H1 (cell line): Measurements from ENCODE around the gene CACNA2D1. TPM values are rescaled to one million over a fixed set of nuclear protein-coding genes. Genes with fewer than 3 reads are reported as not detected.

Source experiments
- CTCF ChIA-PET: fragments of 300-600 bp; sonication (Branson Sonifier 250); formaldehyde crosslinking; loops from one replicate; lab custom pipeline; 2021; ENCODE audit not compliant: partially characterized antibody; lab: Charles Lee
- POLR2A ChIA-PET: fragments of 300-600 bp; sonication (Branson Sonifier 250); formaldehyde crosslinking; loops from one replicate; lab custom pipeline; 2021; ENCODE audit warnings: inconsistent platforms; ENCODE audit not compliant: partially characterized antibody; lab: Charles Lee
- DNase-seq, 2 experiments: peaks; one replicate each; pipeline versions ENCODE4 v3.0.0 to v3.0.0-alpha.2; 2010 to 2022; ENCODE audit warnings: low spot score in 2 of 2, low read depth in 1 of 2, mixed read lengths in 1 of 2
- FAIRE-seq: peaks from 2 replicates; lab custom pipeline; 2011; peaks lifted over from hg19 to GRCh38; lab: Jason Lieb, UNC
- H2AFZ ChIP-seq: 2 replicates; pipeline ENCODE4 v1.8.1; 2012; ENCODE audit warnings: low read length, inconsistent platforms
- H2AK5ac ChIP-seq: 2 replicates; pipeline ENCODE4 v1.6.1; 2013; ENCODE audit warnings: low read depth, low read length
- H2BK120ac ChIP-seq: replicated peaks from 2 replicates; pipeline ENCODE3; 2013; ENCODE audit warnings: low read depth, low read length, inconsistent platforms
- H2BK12ac ChIP-seq: 2 replicates; pipeline ENCODE4 v1.6.1; 2013; ENCODE audit warnings: low read depth, low read length
- H2BK15ac ChIP-seq: 2 replicates; pipeline ENCODE4 v1.6.1; 2013; ENCODE audit warnings: low read length
- H2BK20ac ChIP-seq: 2 replicates; pipeline ENCODE4 v1.6.1; 2013; ENCODE audit warnings: low read length
- H2BK5ac ChIP-seq: 2 replicates; pipeline ENCODE4 v1.6.1; 2013; ENCODE audit warnings: low read depth, low read length
- H3K14ac ChIP-seq: 2 replicates; pipeline ENCODE4 v1.6.1; 2013; ENCODE audit warnings: inconsistent platforms; ENCODE audit not compliant: insufficient read length
- H3K18ac ChIP-seq: 2 replicates; pipeline ENCODE4 v1.6.1; 2013; ENCODE audit warnings: low read length; ENCODE audit errors: extremely low read depth
- H3K23ac ChIP-seq: 2 replicates; pipeline ENCODE4 v1.6.1; 2013; ENCODE audit warnings: inconsistent platforms; ENCODE audit not compliant: insufficient read length
- H3K23me2 ChIP-seq: 2 replicates; pipeline ENCODE4 v1.6.1; 2013; ENCODE audit warnings: low read depth, low read length
- H3K27ac ChIP-seq: 2 replicates; pipeline ENCODE4 v1.6.1; 2011; ENCODE audit warnings: low read depth, low read length, inconsistent platforms
- H3K27me3 ChIP-seq, 4 experiments: replicated peaks in 1 of 4; 1 replicate in 1 of 4; 2 replicates in 3 of 4; pipeline versions ENCODE4 v1.6.1 to v1.8.1; 2011 to 2013; ENCODE audit warnings: low read length in 3 of 4, mild to moderate bottlenecking in 3 of 4, inconsistent platforms in 2 of 4, mixed read lengths in 2 of 4, moderate library complexity in 1 of 4; ENCODE audit not compliant: control insufficient read depth in 3 of 4, insufficient read depth in 3 of 4; ENCODE audit errors: extremely low read depth in 1 of 4
- H3K36me3 ChIP-seq, 4 experiments: 2 replicates each; pipeline versions ENCODE4 v1.6.1 to v1.8.1; 2011 to 2013; ENCODE audit warnings: mild to moderate bottlenecking in 4 of 4, low read length in 3 of 4, moderate library complexity in 2 of 4, control low read depth in 1 of 4, inconsistent platforms in 1 of 4; ENCODE audit not compliant: insufficient read depth in 4 of 4, control insufficient read depth in 2 of 4
- H3K4ac ChIP-seq: replicated peaks from 2 replicates; pipeline ENCODE3; 2013; ENCODE audit warnings: low read length, low read depth, mixed read lengths, inconsistent platforms; ENCODE audit not compliant: insufficient read length
- H3K4me1 ChIP-seq, 4 experiments: replicated peaks in 1 of 4; 1 replicate in 1 of 4; 2 replicates in 3 of 4; pipeline versions ENCODE4 v1.6.1 to v1.8.1; 2011 to 2013; ENCODE audit warnings: low read length in 3 of 4, inconsistent platforms in 2 of 4, mixed read lengths in 1 of 4; ENCODE audit not compliant: insufficient read depth in 4 of 4, control insufficient read depth in 3 of 4
- H3K4me2 ChIP-seq, 2 experiments: 2 replicates each; pipeline versions ENCODE4 v1.6.1 to v1.8.1; 2011 to 2013; ENCODE audit warnings: low read depth in 2 of 2, low read length in 2 of 2, control low read depth in 1 of 2, inconsistent platforms in 1 of 2, mild to moderate bottlenecking in 1 of 2; ENCODE audit not compliant: insufficient read depth in 1 of 2
- H3K4me3 ChIP-seq, 4 experiments: fragments of 200-600, 300-600 bp in 1 of 4; sonication (generic), shearing (Covaris generic), sonication (Bioruptor Twin) in 1 of 4; 2 replicates each; pipeline versions ENCODE4 v1.5.1 to v1.8.1; 2011 to 2016; ENCODE audit warnings: low read length in 4 of 4, low read depth in 3 of 4, control low read depth in 2 of 4, inconsistent platforms in 2 of 4, mild to moderate bottlenecking in 2 of 4, mixed read lengths in 1 of 4, moderate library complexity in 1 of 4; ENCODE audit not compliant: insufficient read depth in 2 of 4; ENCODE audit errors: extremely low read depth in 1 of 4
- H3K56ac ChIP-seq: replicated peaks from 2 replicates; pipeline ENCODE3; 2013; ENCODE audit warnings: low read depth, mild to moderate bottlenecking, mixed read lengths, low read length, inconsistent platforms; ENCODE audit not compliant: insufficient read length
- H3K79me1 ChIP-seq: 2 replicates; pipeline ENCODE4 v1.6.1; 2013; ENCODE audit warnings: low read depth, low read length, control low read depth
- H3K79me2 ChIP-seq, 2 experiments: 2 replicates each; pipeline versions ENCODE4 v1.6.1 to v1.8.1; 2012 to 2013; ENCODE audit warnings: low read length in 2 of 2, mild to moderate bottlenecking in 2 of 2, inconsistent platforms in 1 of 2; ENCODE audit not compliant: insufficient read depth in 2 of 2, control insufficient read depth in 1 of 2
- H3K9ac ChIP-seq, 4 experiments: replicated peaks in 1 of 4; 1 replicate in 1 of 4; 2 replicates in 3 of 4; pipeline versions ENCODE4 v1.6.1 to v1.8.1; 2011 to 2013; ENCODE audit warnings: low read depth in 3 of 4, low read length in 3 of 4, control low read depth in 2 of 4, mild to moderate bottlenecking in 2 of 4, moderate library complexity in 2 of 4, inconsistent platforms in 1 of 4; ENCODE audit errors: extremely low read depth in 1 of 4
- H3K9me3 ChIP-seq, 2 experiments: 2 replicates each; pipeline versions ENCODE4 v1.6.1 to v1.8.1; 2012 to 2013; ENCODE audit warnings: mild to moderate bottlenecking in 2 of 2, moderate library complexity in 2 of 2, control low read depth in 1 of 2, inconsistent platforms in 1 of 2, low read depth in 1 of 2, low read length in 1 of 2, mixed read lengths in 1 of 2; ENCODE audit not compliant: insufficient read depth in 2 of 2
- H4K20me1 ChIP-seq, 2 experiments: replicated peaks in 1 of 2; 2 replicates each; pipeline versions ENCODE3 to v1.8.1; 2011 to 2013; ENCODE audit warnings: inconsistent platforms in 2 of 2, low read length in 2 of 2, mild to moderate bottlenecking in 1 of 2; ENCODE audit not compliant: insufficient read depth in 2 of 2, control insufficient read depth in 1 of 2
- H4K5ac ChIP-seq: 2 replicates; pipeline ENCODE4 v1.6.1; 2013; ENCODE audit warnings: low read length, low read depth, mixed read lengths, inconsistent platforms; ENCODE audit not compliant: insufficient read length
- H4K8ac ChIP-seq: 2 replicates; pipeline ENCODE4 v1.8.0; 2013; ENCODE audit warnings: mild to moderate bottlenecking, moderate library complexity, low read length, inconsistent platforms; ENCODE audit not compliant: insufficient read depth; ENCODE audit errors: extremely low read depth
- H4K91ac ChIP-seq: replicated peaks from 2 replicates; pipeline ENCODE3; 2013; ENCODE audit warnings: low read length, mixed read lengths, inconsistent platforms; ENCODE audit not compliant: insufficient read length
- ASH2L ChIP-seq: fragments of 200-600, 300-600 bp; sonication (generic); IDR thresholded peaks from one replicate; pipeline ENCODE4 v1.7.1; 2017; ENCODE audit warnings: low read length
- BCL11A ChIP-seq, 2 experiments: IDR thresholded peaks; one replicate each; pipeline ENCODE4 v1.6.1; 2011; ENCODE audit warnings: low read depth in 2 of 2, low read length in 2 of 2, mild to moderate bottlenecking in 2 of 2
- CBX5 ChIP-seq: fragments of 300-800, 300-1000 bp; sonication (generic); IDR thresholded peaks from 2 replicates; pipeline ENCODE4 v1.7.1; 2016; ENCODE audit warnings: antibody characterized with exemption, low read length, low read depth
- CHD2 ChIP-seq: IDR thresholded peaks from 2 replicates; pipeline ENCODE4 v1.6.1; 2012; ENCODE audit warnings: low read length, improper control_type of control experiment
- CTBP2 ChIP-seq: IDR thresholded peaks from 2 replicates; pipeline ENCODE4 v1.7.0; 2011; ENCODE audit warnings: borderline replicate concordance, mild to moderate bottlenecking, moderate library complexity, mixed read lengths, low read length; ENCODE audit not compliant: insufficient read depth, insufficient read length
- FOSL1 ChIP-seq: IDR thresholded peaks from 2 replicates; pipeline ENCODE4 v1.6.1; 2011; ENCODE audit warnings: mild to moderate bottlenecking, low read depth, low read length, moderate library complexity; ENCODE audit not compliant: insufficient read depth
- GTF2F1 ChIP-seq: IDR thresholded peaks from 2 replicates; pipeline ENCODE4 v1.6.1; 2012; ENCODE audit warnings: low read depth, low read length, improper control_type of control experiment, borderline replicate concordance
- JUN ChIP-seq: IDR thresholded peaks from 2 replicates; pipeline ENCODE4 v1.6.1; 2011; ENCODE audit warnings: low read depth, mild to moderate bottlenecking, improper control_type of control experiment, low read length
- KDM1A ChIP-seq: fragments of 200-600, 300-600 bp; sonication (generic); IDR thresholded peaks from 2 replicates; pipeline ENCODE4 v1.7.1; 2016; ENCODE audit warnings: mild to moderate bottlenecking, low read length, borderline replicate concordance
- POU5F1 ChIP-seq: IDR thresholded peaks from 2 replicates; pipeline ENCODE4 v1.6.1; 2011; ENCODE audit warnings: low read depth, mild to moderate bottlenecking, low read length, moderate library complexity
- RBBP5 ChIP-seq: IDR thresholded peaks from 2 replicates; pipeline ENCODE4 v1.7.1; 2012; ENCODE audit warnings: low read depth, mild to moderate bottlenecking, inconsistent platforms, low read length, moderate library complexity, borderline replicate concordance
- SP2 ChIP-seq: IDR thresholded peaks from 2 replicates; pipeline ENCODE4 v1.6.1; 2012; ENCODE audit warnings: mild to moderate bottlenecking, low read length, inconsistent platforms
- ZNF274 ChIP-seq: IDR thresholded peaks from 2 replicates; pipeline ENCODE4 v1.7.0; 2012; ENCODE audit warnings: low read length, borderline replicate concordance; ENCODE audit errors: extremely low read depth
- WGBS, 2 experiments: shearing (Covaris generic) in 1 of 2; methylation state at CpG; one replicate each; pipeline versions ENCODE4 v1.1.6 to v1.1.7; 2013 to 2015; ENCODE audit warnings: low lambda C conversion rate in 2 of 2, mixed read lengths in 2 of 2, inconsistent platforms in 1 of 2, low coverage in 1 of 2, missing lambda C conversion rate in 1 of 2; ENCODE audit not compliant: insufficient replicate concordance in 2 of 2, insufficient coverage in 1 of 2, insufficient read length in 1 of 2; ENCODE audit errors: extremely low coverage in 1 of 2, missing lambda C conversion rate in 1 of 2; 5-methylcytosine and 5-hydroxymethylcytosine counted together
- polyA plus RNA-seq, 7 experiments: library from polyadenylated mRNA; depleted of rRNA in 3 of 7; stranded (reverse) in 5 of 7; unstranded in 2 of 7; fragments of >200 nt in 5 of 7; fragments of 200-250 nt in 2 of 7; gene quantifications; 1 replicate in 5 of 7; 2 replicates in 1 of 7; 4 replicates in 1 of 7; pipeline versions ENCODE4 v1.2.1 to v1.2.3, GENCODE V29; 2011 to 2013; ENCODE audit warnings: missing spikeins in 2 of 7, mixed read lengths in 2 of 7
- total RNA-seq: library from RNA; stranded (reverse); fragmentation: NEBNext Ultra II Directional; extraction: Animal tissue kit (Norgen Biotek cat#: 25700); gene quantifications from 2 replicates; pipeline ENCODE4 v1.2.1, GENCODE V29; 2021

The CACNA2D1 gene
- total and polyA plus RNA-seq, 2 of the 8 experiments (the other 6 are each of a cell fraction or from before 2014, with no cell fraction given), result 4.3 to 27.3 TPM

- Histone ChIP-seq H3K23ac (no peak overlapping the region), H3K27me3 (no peaks in the 10 kb centered on the region), H4K20me1 (no peaks in the 10 kb centered on the region), H3K36me3 (no peaks in the 10 kb centered on the region), H3K4ac (no peak overlapping the region), H2BK5ac (no peak overlapping the region; the same call in 1 of the 2 replicates), H2BK15ac (no peak overlapping the region), H3K79me2 (no peaks in the 10 kb centered on the region), H2AFZ (no peak overlapping the region), H3K27ac (no peak overlapping the region), H3K14ac (no peak overlapping the region), H3K4me3 (no peak overlapping the region; a peak in 1 of 8 replicates), H2BK12ac (no peak overlapping the region), H3K4me2 (no peak overlapping the region), H3K4me1 (peaks cover 3 to 17% (median 11%) of the 10 kb centered on the region in 4 experiments; a peak in 4 of 7 replicates), H3K9me3 (no peaks in the 10 kb centered on the region), H3K18ac (no peak overlapping the region; the same call in 1 of the 2 replicates), H2AK5ac (no peak overlapping the region), H4K91ac (no peak overlapping the region), H3K56ac (no peak overlapping the region), H4K5ac (no peak overlapping the region), H3K23me2 (no peaks in the 10 kb centered on the region), H4K8ac (no peak overlapping the region), H2BK20ac (no peak overlapping the region), H2BK120ac (no peak overlapping the region), H3K79me1 (no peaks in the 10 kb centered on the region), H3K9ac (no peak overlapping the region)
- no peak for TF ChIP-seq CBX5
- no peak for TF ChIP-seq ZNF274
- no peak for TF ChIP-seq BCL11A (IDR thresholded peaks at IDR 0.05; ENCODE audit: low read depth in 2 of 2, low read length in 2 of 2)
- TF ChIP-seq RBBP5, result no peak
- no peak for TF ChIP-seq FOSL1
- no peak for TF ChIP-seq GTF2F1
- TF ChIP-seq SP2, result no peak
- no peak for TF ChIP-seq POU5F1
- TF ChIP-seq CTBP2, result no peak
- no peak for TF ChIP-seq JUN
- TF ChIP-seq ASH2L, result no peak
- TF ChIP-seq CHD2, result no peak
- no peak for TF ChIP-seq KDM1A
- FAIRE-seq (no peak), DNase-seq (no peak)
- ChIA-PET POLR2A (interaction anchor here (0.5 kb wide), 1 partner anchor 67 kb away, joined by 4 read pairs; no protein-coding TSS in a partner anchor), CTCF (interaction anchor here (0.7 to 1.6 kb wide), 3 partner anchors 8 to 195 kb away, joined by 3 to 5 read pairs (median 4); no protein-coding TSS in a partner anchor)
- 78% methylated on average over 4 of the region's 4 CpGs; no CpG with 5 or more reads in 1 of the 2 experiments for WGBS, 2 experiments
Measured at GRCh38 chr7:82286096-82286797, 157.3 kb downstream of the CACNA2D1 start.
